HepG2 (cell line): Measurements from ENCODE around the gene DDRGK1. TPM values are rescaled to one million over a fixed set of nuclear protein-coding genes. Genes with fewer than 3 reads are reported as not detected.

Experiments
- AHR ChIP-seq: IDR thresholded peaks from 2 replicates; pipeline ENCODE4 v1.6.1; 2018; ENCODE audit warnings: missing genetic modification reagents, missing compliant biosample characterization
- ATF1 ChIP-seq: IDR thresholded peaks from 2 replicates; pipeline ENCODE4 v1.6.1; 2016; ENCODE audit warnings: mild to moderate bottlenecking, control low read depth
- CHD4 ChIP-seq: fragments of 200-600 bp; sonication (generic); IDR thresholded peaks from 2 replicates; pipeline ENCODE4 v1.7.0; 2017; ENCODE audit warnings: mild to moderate bottlenecking, low read length, borderline replicate concordance
- FOXC1 ChIP-seq: sonication (generic); formaldehyde crosslinking; IDR thresholded peaks from 2 replicates; pipeline ENCODE4 v1.8.0; 2022; ENCODE audit warnings: mild to moderate bottlenecking, missing genetic modification reagents, borderline replicate concordance
- FOXM1 ChIP-seq: sonication (generic); formaldehyde crosslinking; IDR thresholded peaks from 2 replicates; pipeline ENCODE4 v1.5.0; 2020; ENCODE audit warnings: missing genetic modification reagents
- HDAC2 ChIP-seq: sonication (generic); formaldehyde crosslinking; IDR thresholded peaks from 2 replicates; pipeline ENCODE4 v1.4.0; 2020; ENCODE audit warnings: missing genetic modification reagents
- JUN ChIP-seq: sonication (generic); formaldehyde crosslinking; IDR thresholded peaks from 2 replicates; pipeline ENCODE4 v1.4.0; 2020; ENCODE audit warnings: mild to moderate bottlenecking, missing genetic modification reagents
- KLF9 ChIP-seq: IDR thresholded peaks from 2 replicates; pipeline ENCODE4 v1.6.1; 2016; ENCODE audit warnings: low read depth
- LCORL ChIP-seq, 2 experiments: fragments of 450-650 bp in 1 of 2; sonication (generic) in 1 of 2; formaldehyde crosslinking in 1 of 2; IDR thresholded peaks; 2 replicates each; pipeline versions ENCODE4 v1.5.0 to v1.6.1; 2017 to 2020; ENCODE audit warnings: antibody characterized with exemption in 1 of 2, missing genetic modification reagents in 1 of 2
- MED1 ChIP-seq: sonication (generic); formaldehyde crosslinking; IDR thresholded peaks from 2 replicates; pipeline ENCODE4 v1.4.0; 2020; ENCODE audit warnings: missing genetic modification reagents
- MTERF4 ChIP-seq: sonication (generic); formaldehyde crosslinking; IDR thresholded peaks from 2 replicates; pipeline ENCODE4 v1.8.0; 2023; ENCODE audit warnings: mild to moderate bottlenecking, missing genetic modification reagents
- MXD3 ChIP-seq: IDR thresholded peaks from 2 replicates; pipeline ENCODE4 v1.6.1; 2016; ENCODE audit warnings: mild to moderate bottlenecking, missing biosample characterization, missing genetic modification reagents
- NFKB2 ChIP-seq: sonication (generic); formaldehyde crosslinking; IDR thresholded peaks from 2 replicates; pipeline ENCODE4 v1.4.0; 2020; ENCODE audit warnings: missing genetic modification reagents, borderline replicate concordance
- NR2C2 ChIP-seq: sonication (generic); formaldehyde crosslinking; IDR thresholded peaks from 2 replicates; pipeline ENCODE4 v1.4.0; 2020; ENCODE audit warnings: missing genetic modification reagents, mild to moderate bottlenecking, moderate library complexity, borderline replicate concordance
- PHB2 ChIP-seq: fragments of 450-650 bp; IDR thresholded peaks from 2 replicates; pipeline ENCODE4 v1.6.1; 2018; ENCODE audit not compliant: partially characterized antibody
- ZBTB7A ChIP-seq: sonication (generic); formaldehyde crosslinking; IDR thresholded peaks from 2 replicates; pipeline ENCODE4 v1.8.0; 2022; ENCODE audit warnings: mild to moderate bottlenecking, missing genetic modification reagents
- ZFP36L2 ChIP-seq: sonication (generic); formaldehyde crosslinking; IDR thresholded peaks from 2 replicates; pipeline ENCODE4 v1.4.0; 2020; ENCODE audit warnings: missing genetic modification reagents
- ZNF143 ChIP-seq: sonication (generic); formaldehyde crosslinking; IDR thresholded peaks from 2 replicates; pipeline ENCODE4 v1.4.0; 2020; ENCODE audit warnings: missing genetic modification reagents
- ZNF256 ChIP-seq: sonication (generic); formaldehyde crosslinking; conservative IDR thresholded peaks from 2 replicates; pipeline ENCODE4 v1.4.0; 2020; ENCODE audit warnings: missing genetic modification reagents
- ZNF263 ChIP-seq: sonication (generic); formaldehyde crosslinking; IDR thresholded peaks from 2 replicates; pipeline ENCODE4 v1.4.0; 2020; ENCODE audit warnings: missing genetic modification reagents
- ZNF451 ChIP-seq: sonication (generic); formaldehyde crosslinking; IDR thresholded peaks from 2 replicates; pipeline ENCODE4 v1.5.0; 2020; ENCODE audit warnings: mild to moderate bottlenecking, missing genetic modification reagents
- ZNF562 ChIP-seq: sonication (generic); formaldehyde crosslinking; IDR thresholded peaks from 2 replicates; pipeline ENCODE4 v1.8.0; 2022; ENCODE audit warnings: missing genetic modification reagents, borderline replicate concordance
- ZNF646 ChIP-seq: sonication (generic); formaldehyde crosslinking; IDR thresholded peaks from 2 replicates; pipeline ENCODE4 v1.9.0; 2021; ENCODE audit warnings: mild to moderate bottlenecking, missing genetic modification reagents
- ZNF749 ChIP-seq: sonication (generic); formaldehyde crosslinking; IDR thresholded peaks from 2 replicates; pipeline ENCODE4 v1.8.0; 2022; ENCODE audit warnings: mild to moderate bottlenecking, missing genetic modification reagents, moderate library complexity, borderline replicate concordance
- ZNF790 ChIP-seq: sonication (generic); formaldehyde crosslinking; IDR thresholded peaks from 2 replicates; pipeline ENCODE4 v1.8.0; 2022; ENCODE audit warnings: missing genetic modification reagents, mild to moderate bottlenecking, borderline replicate concordance
- polyA plus RNA-seq, 8 experiments: library from polyadenylated mRNA; depleted of rRNA in 3 of 8; stranded (reverse) in 7 of 8; unstranded in 1 of 8; fragments of >200 nt; fragmentation: Illumina TruSeq in 4 of 8; extraction: Trizol in 4 of 8; gene quantifications; 2 replicates each; pipeline versions ENCODE4 v1.2.1 to v1.2.3, GENCODE V29; 2011 to 2016; ENCODE audit warnings: low read depth in 4 of 8, missing spikeins in 1 of 8, mixed read lengths in 1 of 8; ENCODE audit not compliant: insufficient read depth in 1 of 8
- total RNA-seq, 5 experiments: library from RNA; depleted of rRNA; stranded (reverse); fragments of >200 nt; fragmentation: Illumina TruSeq; extraction: Trizol; gene quantifications; 2 replicates each; pipeline ENCODE4 v1.2.3, GENCODE V29; 2016; ENCODE audit warnings: low read depth in 1 of 5

DDRGK1 gene
- total and polyA plus RNA-seq, 2 of the 13 experiments (the other 11 are each of a cell fraction or from before 2014, with no cell fraction given): 96.7 to 149 TPM

- peak; percentile 46; the same call in 1 of the 2 replicates for TF ChIP-seq ZNF451 (CRISPR knock-in tag)
- no peak for TF ChIP-seq LCORL (IDR thresholded peaks at IDR 0.05)
- no peak for TF ChIP-seq LCORL (CRISPR knock-in tag; IDR thresholded peaks at IDR 0.05)
- no peak for TF ChIP-seq ZBTB7A
- TF ChIP-seq MXD3 (CRISPR knock-in tag): 0 out of 2 replicates have a peak, but pooled peaks have one; percentile 38
- 0 out of 2 replicates have a peak, but pooled peaks have one; percentile 45 for TF ChIP-seq AHR (CRISPR knock-in tag)
- TF ChIP-seq ZNF263 (CRISPR knock-in tag): no peak
- no peak for TF ChIP-seq PHB2
- TF ChIP-seq ZNF749 (CRISPR knock-in tag): no peak
- no peak for TF ChIP-seq FOXM1 (CRISPR knock-in tag)
- no peak for TF ChIP-seq KLF9
- TF ChIP-seq ZNF256: no peak
- 0 out of 2 replicates have a peak, but pooled peaks have one; percentile 7 for TF ChIP-seq ZNF646
- TF ChIP-seq JUN (CRISPR knock-in tag): no peak
- TF ChIP-seq NFKB2 (CRISPR knock-in tag): 0 out of 2 replicates have a peak, but pooled peaks have one; percentile 8
- TF ChIP-seq NR2C2 (CRISPR knock-in tag): no peak
- TF ChIP-seq CHD4: no peak
- TF ChIP-seq ZFP36L2 (CRISPR knock-in tag): no peak
- TF ChIP-seq MED1 (CRISPR knock-in tag): no peak
- TF ChIP-seq ZNF790 (CRISPR knock-in tag): no peak
- no peak for TF ChIP-seq ATF1 (CRISPR knock-in tag)
- no peak for TF ChIP-seq ZNF562 (CRISPR knock-in tag)
- TF ChIP-seq MTERF4 (CRISPR knock-in tag): peak; percentile 77
- TF ChIP-seq FOXC1: no peak
- no peak for TF ChIP-seq ZNF143
- TF ChIP-seq HDAC2 (CRISPR knock-in tag): no peak
These were observed 19.7 kb upstream of the DDRGK1 start (continued) for GRCh38 chr20:3223994-3224680.
